ENCODE data around the gene PKDCC. TPM values are rescaled to one million over a fixed set of nuclear protein-coding genes. Genes with fewer than 3 reads are reported as not detected.
A peak's percentile ranks its signal among the peaks of the same experiment; 100 is the strongest.

Gene PKDCC
- total and polyA plus RNA-seq, 10 of the 15 experiments (the other 5 are each of a cell fraction or from before 2014, with no cell fraction given) = 0.13 to 10.2 (median 2.3) TPM

GRCh38 chr2:42094114-42094513, 46.3 kb downstream of the PKDCC start:
- 0 out of 4 replicates have a peak, but pooled peaks cover 0 to 3% of the 10 kb centered on the region in 2 experiments for H3K27me3 ChIP-seq (replicated peaks in 1 of 2; ENCODE audit: control insufficient read depth in 2 of 2, insufficient read depth in 2 of 2, low read length in 1 of 2)
- no peak overlapping the region for H3K4me2 ChIP-seq (ENCODE audit: control insufficient read depth, insufficient read depth)
- ChIA-PET CTCF (interaction anchor here (0.8 to 11.9 kb wide), 18 partner anchors 11 to 266 kb away, joined by 3 to 186 read pairs (median 5); no protein-coding TSS in a partner anchor), POLR2A (interaction anchor here (0.6 to 0.7 kb wide), 3 partner anchors 17 to 147 kb away, joined by 3 to 9 read pairs (median 3); no protein-coding TSS in a partner anchor), SMC1A (ENCODE audit: uncharacterized antibody, unreplicated experiment) (interaction anchor here (0.8 to 7.5 kb wide), 11 partner anchors 10 to 233 kb away, joined by 3 to 95 read pairs (median 5); no protein-coding TSS in a partner anchor), RAD21 (ENCODE audit: unreplicated experiment) (interaction anchor here (0.9 to 7.2 kb wide), 10 partner anchors 16 to 268 kb away, joined by 3 to 64 read pairs (median 5); no protein-coding TSS in a partner anchor)
- in situ Hi-C loops (cut with MboI) (loop anchor here (10.0 kb wide), 1 partner anchor 141 kb away; no protein-coding TSS in a partner anchor), intact Hi-C loops (cut with micrococcal nuclease; ENCODE audit: unreplicated experiment) (no loop called here)
- DNase-seq (ENCODE audit: low read depth, low spot score) (no peak), FAIRE-seq (no peak), ATAC-seq (no peak)
- no peak overlapping the region for H2AFZ ChIP-seq (ENCODE audit: control insufficient read depth, low read depth, low read length)
- H3K4me3 ChIP-seq = no peak overlapping the region
- H3K4me1 ChIP-seq (ENCODE audit: control insufficient read depth, insufficient read depth, low read length) = peaks cover 23% of the 10 kb centered on the region
- no peaks in the 10 kb centered on the region for H3K36me3 ChIP-seq (ENCODE audit: control insufficient read depth in 2 of 2, insufficient read depth in 2 of 2, low read length in 1 of 2)
- no peak for TF ChIP-seq PML (IDR thresholded peaks at IDR 0.05; ENCODE audit: low read length)
- no peak for TF ChIP-seq CBX5 (IDR thresholded peaks at IDR 0.05; ENCODE audit: low read depth)
- no peaks in the 10 kb centered on the region for H3K9me3 ChIP-seq (replicated peaks; ENCODE audit: control insufficient read depth, insufficient read depth, low read length)
- no TSS peak for BruUV-seq (replicated peaks)
- no peaks in the 10 kb centered on the region; the same call in 1 of the 2 replicates for H3K79me2 ChIP-seq (ENCODE audit: control insufficient read depth, insufficient read depth, low read length)
- H3K27ac ChIP-seq (ENCODE audit: control insufficient read depth, insufficient read depth) = no peak overlapping the region
- no peaks in the 10 kb centered on the region for H4K20me1 ChIP-seq (ENCODE audit: control insufficient read depth, insufficient read depth)
- H3K9ac ChIP-seq (ENCODE audit: control insufficient read depth, insufficient read depth, low read length) = no peak overlapping the region

GRCh38 chr2:42095923-42096408, 48.1 kb downstream of the PKDCC start:
- peak; percentile 98 for TF ChIP-seq SMC3 (IDR thresholded peaks at IDR 0.05; ENCODE audit: borderline replicate concordance, low read length)
- TF ChIP-seq, protein P1, sequence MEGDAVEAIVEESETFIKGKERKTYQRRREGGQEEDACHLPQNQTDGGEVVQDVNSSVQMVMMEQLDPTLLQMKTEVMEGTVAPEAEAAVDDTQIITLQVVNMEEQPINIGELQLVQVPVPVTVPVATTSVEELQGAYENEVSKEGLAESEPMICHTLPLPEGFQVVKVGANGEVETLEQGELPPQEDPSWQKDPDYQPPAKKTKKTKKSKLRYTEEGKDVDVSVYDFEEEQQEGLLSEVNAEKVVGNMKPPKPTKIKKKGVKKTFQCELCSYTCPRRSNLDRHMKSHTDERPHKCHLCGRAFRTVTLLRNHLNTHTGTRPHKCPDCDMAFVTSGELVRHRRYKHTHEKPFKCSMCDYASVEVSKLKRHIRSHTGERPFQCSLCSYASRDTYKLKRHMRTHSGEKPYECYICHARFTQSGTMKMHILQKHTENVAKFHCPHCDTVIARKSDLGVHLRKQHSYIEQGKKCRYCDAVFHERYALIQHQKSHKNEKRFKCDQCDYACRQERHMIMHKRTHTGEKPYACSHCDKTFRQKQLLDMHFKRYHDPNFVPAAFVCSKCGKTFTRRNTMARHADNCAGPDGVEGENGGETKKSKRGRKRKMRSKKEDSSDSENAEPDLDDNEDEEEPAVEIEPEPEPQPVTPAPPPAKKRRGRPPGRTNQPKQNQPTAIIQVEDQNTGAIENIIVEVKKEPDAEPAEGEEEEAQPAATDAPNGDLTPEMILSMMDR (IDR thresholded peaks at IDR 0.05 in 2 of 3, conservative IDR thresholded peaks at IDR 0.05 in 1 of 3; ENCODE audit: control insufficient read depth in 2 of 3, extremely low read depth in 1 of 3, insufficient read depth in 1 of 3, low read depth in 3 of 3, low read length in 3 of 3) = peak; percentile 67 to 87 (median 81); a peak in 5 of 6 replicates
- no peak for TF ChIP-seq ZSCAN29 (IDR thresholded peaks at IDR 0.05)
- peak; percentile 96 for TF ChIP-seq RAD21 (IDR thresholded peaks at IDR 0.05; ENCODE audit: insufficient read depth, low read depth, low read length)
- TF ChIP-seq KAT2A (conservative IDR thresholded peaks at IDR 0.05; ENCODE audit: control insufficient read depth, low read depth, low read length) = no peak
- 50% methylated on average over 2 of the region's 2 CpGs for WGBS (ENCODE audit: insufficient coverage, insufficient replicate concordance, low lambda C conversion rate, missing lambda C conversion rate)
- ATAC-seq = peak; percentile 53
- H2AFZ ChIP-seq (ENCODE audit: control insufficient read depth, low read depth, low read length) = no peak overlapping the region
- intact Hi-C loops (cut with micrococcal nuclease; ENCODE audit: unreplicated experiment) (loop anchor here (1.0 to 2.0 kb wide), 4 partner anchors 100 to 265 kb away; partner anchors contain the start of gene COX7A2L), in situ Hi-C loops (cut with MboI) (loop anchor here (5.0 to 10.0 kb wide), 3 partner anchors 101 to 231 kb away; no protein-coding TSS in a partner anchor)
- no peaks in the 10 kb centered on the region; the same call in 2 of the 3 replicates for H3K9me3 ChIP-seq (replicated peaks; ENCODE audit: control insufficient read depth, insufficient read depth, low read length)
- no peak for DNase-seq (ENCODE audit: low read depth, low spot score)
- H4K20me1 ChIP-seq (ENCODE audit: control insufficient read depth, insufficient read depth) = no peaks in the 10 kb centered on the region
- BruUV-seq (replicated peaks) = no TSS peak
- RAD21 ChIA-PET (ENCODE audit: unreplicated experiment) = interaction anchor here (0.5 to 7.2 kb wide), 26 partner anchors 9 to 568 kb away, joined by 3 to 64 read pairs (median 6); no protein-coding TSS in a partner anchor
- SMC1A ChIA-PET (ENCODE audit: uncharacterized antibody, unreplicated experiment) = interaction anchor here (0.6 to 7.5 kb wide), 50 partner anchors 8 to 266 kb away, joined by 3 to 95 read pairs (median 5); no protein-coding TSS in a partner anchor
- CTCF ChIA-PET = interaction anchor here (0.6 to 11.9 kb wide), 46 partner anchors 9 to 266 kb away, joined by 3 to 186 read pairs (median 5); no protein-coding TSS in a partner anchor
- peaks cover 1% of the 10 kb centered on the region; the same call in 1 of the 2 replicates for H3K79me2 ChIP-seq (ENCODE audit: control insufficient read depth, insufficient read depth, low read length)
- H3K36me3 ChIP-seq (ENCODE audit: control insufficient read depth in 2 of 2, insufficient read depth in 2 of 2, low read length in 1 of 2) = no peaks in the 10 kb centered on the region
- H3K9ac ChIP-seq (ENCODE audit: control insufficient read depth, insufficient read depth, low read length) = no peak overlapping the region
- POLR2A ChIA-PET = no interaction called here
- no peak overlapping the region for H3K4me2 ChIP-seq (ENCODE audit: control insufficient read depth, insufficient read depth)
- no peaks in the 10 kb centered on the region for H3K27me3 ChIP-seq (replicated peaks in 1 of 2; ENCODE audit: control insufficient read depth in 2 of 2, insufficient read depth in 2 of 2, low read length in 1 of 2)
- H3K4me3 ChIP-seq = no peak overlapping the region
- peaks cover 41% of the 10 kb centered on the region for H3K4me1 ChIP-seq (ENCODE audit: control insufficient read depth, insufficient read depth, low read length)
- H3K27ac ChIP-seq (ENCODE audit: control insufficient read depth, insufficient read depth) = no peak overlapping the region
- FAIRE-seq = no peak
